ENCODE data around the gene CERK. TPM values are rescaled to one million over a fixed set of nuclear protein-coding genes. Genes with fewer than 3 reads are reported as not detected.

The CERK gene
- total RNA-seq, 1 donor from 2014 or later: 102 TPM

DNA sequence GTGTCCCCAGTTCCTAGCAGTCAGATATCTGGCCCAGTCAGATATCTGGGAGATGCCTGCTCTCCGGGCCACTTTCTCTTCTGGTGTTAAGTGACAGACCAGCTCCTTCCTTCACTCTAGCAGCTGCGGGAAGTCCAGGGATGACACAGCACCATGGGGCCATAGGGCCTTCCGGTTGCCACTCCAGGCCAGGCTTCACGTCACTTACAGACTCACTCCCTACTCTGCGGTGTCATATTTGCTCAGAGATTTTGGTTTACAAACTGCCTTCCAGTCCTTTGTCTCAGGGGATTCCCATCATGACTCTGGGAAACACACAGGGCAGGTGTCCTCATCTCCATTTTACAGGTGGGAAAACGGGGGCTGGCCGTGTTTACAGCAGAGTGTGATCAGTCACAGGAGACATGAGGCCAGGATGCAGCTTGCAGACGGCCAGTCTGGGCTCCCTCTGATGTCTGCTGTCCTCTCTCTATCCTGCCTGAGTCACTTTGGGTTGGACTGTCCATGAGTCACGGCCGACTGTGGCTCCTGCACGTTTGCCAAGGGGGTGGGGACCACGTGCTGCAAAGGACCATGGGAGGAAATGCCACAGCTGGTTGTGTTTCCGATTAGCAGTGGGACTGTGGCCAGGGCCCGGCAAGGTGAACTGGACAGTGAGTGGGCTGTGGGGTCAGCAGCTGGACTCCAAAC, 16.2 kb upstream of the CERK start:
- Mint-ChIP-seq H3K27ac (ENCODE audit: unreplicated experiment) (no peak overlapping the region), H3K27me3 (ENCODE audit: low read depth) (peaks cover under 1% of the 10 kb centered on the region), H3K9me3 (peaks cover 4% of the 10 kb centered on the region), H3K4me3 (no peak overlapping the region), H3K4me1 (no peaks in the 10 kb centered on the region), H3K36me3 (ENCODE audit: low read depth) (peaks cover 14% of the 10 kb centered on the region)
- TF ChIP-seq, protein P1, sequence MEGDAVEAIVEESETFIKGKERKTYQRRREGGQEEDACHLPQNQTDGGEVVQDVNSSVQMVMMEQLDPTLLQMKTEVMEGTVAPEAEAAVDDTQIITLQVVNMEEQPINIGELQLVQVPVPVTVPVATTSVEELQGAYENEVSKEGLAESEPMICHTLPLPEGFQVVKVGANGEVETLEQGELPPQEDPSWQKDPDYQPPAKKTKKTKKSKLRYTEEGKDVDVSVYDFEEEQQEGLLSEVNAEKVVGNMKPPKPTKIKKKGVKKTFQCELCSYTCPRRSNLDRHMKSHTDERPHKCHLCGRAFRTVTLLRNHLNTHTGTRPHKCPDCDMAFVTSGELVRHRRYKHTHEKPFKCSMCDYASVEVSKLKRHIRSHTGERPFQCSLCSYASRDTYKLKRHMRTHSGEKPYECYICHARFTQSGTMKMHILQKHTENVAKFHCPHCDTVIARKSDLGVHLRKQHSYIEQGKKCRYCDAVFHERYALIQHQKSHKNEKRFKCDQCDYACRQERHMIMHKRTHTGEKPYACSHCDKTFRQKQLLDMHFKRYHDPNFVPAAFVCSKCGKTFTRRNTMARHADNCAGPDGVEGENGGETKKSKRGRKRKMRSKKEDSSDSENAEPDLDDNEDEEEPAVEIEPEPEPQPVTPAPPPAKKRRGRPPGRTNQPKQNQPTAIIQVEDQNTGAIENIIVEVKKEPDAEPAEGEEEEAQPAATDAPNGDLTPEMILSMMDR (conservative IDR thresholded peaks at IDR 0.05): no peak
- no peak for DNase-seq (ENCODE audit: low read depth, low spot score)

DNA sequence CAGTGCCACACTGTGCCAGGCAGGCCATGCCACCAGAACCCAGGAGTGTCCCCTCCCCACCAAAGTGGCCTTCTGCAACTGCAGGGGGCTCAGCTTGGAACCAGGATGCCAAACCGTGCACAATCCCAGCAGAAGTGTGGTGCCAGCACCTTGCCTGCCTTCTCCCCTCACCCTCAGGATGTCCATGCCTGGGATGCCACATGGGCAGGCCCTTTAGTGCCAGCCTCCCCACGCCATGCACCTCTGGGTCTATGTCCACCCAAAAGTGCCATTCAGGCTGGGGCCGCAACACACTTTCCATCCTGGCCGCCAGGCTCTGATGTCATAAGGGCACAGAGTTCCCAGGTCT, 15.7 kb upstream of the CERK start:
- Mint-ChIP-seq H3K4me3 (no peak overlapping the region), H3K36me3 (ENCODE audit: low read depth) (peaks cover 13% of the 10 kb centered on the region), H3K9me3 (peaks cover 4% of the 10 kb centered on the region), H3K27me3 (ENCODE audit: low read depth) (peaks cover 5% of the 10 kb centered on the region), H3K27ac (ENCODE audit: unreplicated experiment) (no peak overlapping the region), H3K4me1 (no peaks in the 10 kb centered on the region)
- DNase-seq (ENCODE audit: low read depth, low spot score): no peak
- TF ChIP-seq, protein P1 (conservative IDR thresholded peaks at IDR 0.05): no peak

- Mint-ChIP-seq H3K9me3 (peaks cover 4% of the 10 kb centered on the region), H3K4me1 (no peaks in the 10 kb centered on the region), H3K36me3 (ENCODE audit: low read depth) (peaks cover 9% of the 10 kb centered on the region), H3K27me3 (ENCODE audit: low read depth) (peaks cover 5% of the 10 kb centered on the region), H3K4me3 (no peak overlapping the region), H3K27ac (ENCODE audit: unreplicated experiment) (no peak overlapping the region)
- TF ChIP-seq, protein P1 (conservative IDR thresholded peaks at IDR 0.05): no peak
- DNase-seq (ENCODE audit: low read depth, low spot score): no peak
Measured at GRCh38 chr22:46753360-46753759, 15.3 kb upstream of the CERK start.

DNA sequence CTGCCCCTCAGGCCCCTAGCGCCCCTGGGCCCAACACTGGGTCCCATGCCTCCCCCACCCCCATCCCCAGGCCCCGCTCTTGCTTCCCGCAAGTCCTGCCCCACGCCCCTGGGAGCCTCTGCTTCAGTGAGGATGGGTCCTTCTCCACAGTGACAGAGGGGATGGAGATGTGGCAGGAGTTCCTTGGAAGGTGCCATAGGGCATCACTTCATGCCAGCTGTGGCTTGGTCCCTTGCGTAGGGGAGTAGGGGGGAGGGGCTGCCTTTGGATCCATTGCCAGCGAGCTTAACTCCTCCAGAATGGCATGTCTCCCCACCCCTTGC, 14.9 kb upstream of the CERK start:
- Mint-ChIP-seq H3K4me1 (no peaks in the 10 kb centered on the region), H3K36me3 (ENCODE audit: low read depth) (peaks cover 9% of the 10 kb centered on the region), H3K27ac (ENCODE audit: unreplicated experiment) (no peak overlapping the region), H3K27me3 (ENCODE audit: low read depth) (peaks cover 5% of the 10 kb centered on the region), H3K9me3 (peaks cover 4% of the 10 kb centered on the region), H3K4me3 (no peak overlapping the region)
- TF ChIP-seq, protein P1 (conservative IDR thresholded peaks at IDR 0.05): no peak
- DNase-seq (ENCODE audit: low read depth, low spot score): no peak

GRCh38 chr22:46752286-46752987, 14.4 kb upstream of the CERK start:
- H3K4me3 Mint-ChIP-seq: no peak overlapping the region
- DNase-seq (ENCODE audit: low read depth, low spot score): no peak
- peaks cover 4% of the 10 kb centered on the region for H3K9me3 Mint-ChIP-seq
- H3K27me3 Mint-ChIP-seq (ENCODE audit: low read depth): peaks cover 5% of the 10 kb centered on the region
- H3K27ac Mint-ChIP-seq (ENCODE audit: unreplicated experiment): peak overlapping the region; percentile 27
- H3K36me3 Mint-ChIP-seq (ENCODE audit: low read depth): peaks cover 8% of the 10 kb centered on the region
- no peaks in the 10 kb centered on the region for H3K4me1 Mint-ChIP-seq
- TF ChIP-seq, protein P1 (conservative IDR thresholded peaks at IDR 0.05): no peak

Measured in neural crest cell (in vitro differentiated cells).